Activated naive CD4-positive, alpha-beta T cell (primary cell): Measurements from ENCODE around the gene OR6C4.
"Not testable (repeated sequence)": the region's sequence is repeated elsewhere in the genome, so short reads cannot be mapped to it uniquely, and the experiment has no call there.

Experiments
- DNase-seq, 4 experiments: peaks; one replicate each; lab custom pipeline; 2025; lab: John Stamatoyannopoulos, UW

Gene OR6C4

DNA sequence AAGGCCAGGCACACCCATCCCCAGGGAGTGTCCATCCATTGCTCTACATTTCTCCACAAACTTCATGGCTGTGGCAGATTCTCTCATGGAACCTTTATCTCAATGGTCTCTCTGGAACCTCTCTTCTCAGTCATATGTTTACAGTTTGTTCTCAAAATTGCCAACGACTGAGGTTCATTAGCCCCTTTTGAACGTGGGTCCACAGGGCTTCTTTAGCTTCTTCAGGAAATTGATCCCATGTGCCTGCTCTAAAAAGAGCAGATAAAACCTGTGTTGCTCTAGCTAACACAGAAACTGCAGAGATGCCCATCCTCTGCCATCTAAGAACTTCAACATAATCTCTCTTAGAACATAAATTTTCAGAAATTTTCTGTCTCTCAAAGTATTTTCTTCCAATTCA lies at the start of gene OR6C4:
TSS of gene OR6C4 (plus strand) at position 301 of the 400 bp plus-strand sequence. CDS start 1,625 bp downstream, outside the sequence.
- DNase-seq: no peak

DNA sequence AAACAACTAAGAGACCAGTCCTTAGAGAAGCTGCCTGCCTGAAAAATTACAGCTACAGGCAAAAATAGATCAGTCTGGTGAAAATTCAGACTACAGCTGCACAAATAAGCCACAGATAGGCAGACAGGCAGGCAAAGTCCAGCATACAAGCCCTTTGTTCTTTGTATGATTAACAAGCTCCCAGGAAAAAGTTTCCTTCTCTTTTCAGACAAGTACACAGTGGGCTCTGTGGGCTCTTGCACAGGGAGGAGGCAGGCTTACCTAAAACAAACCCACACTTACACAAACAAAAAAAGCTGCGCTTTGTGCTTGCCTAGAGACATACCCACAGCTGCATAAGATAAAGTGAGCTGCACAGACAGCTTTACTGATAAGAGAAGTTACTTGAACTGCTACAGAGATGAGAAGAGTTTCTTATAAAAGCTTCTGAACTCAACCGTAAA lies 49.6 kb upstream of the OR6C4 start:
- DNase-seq: no peak

DNA sequence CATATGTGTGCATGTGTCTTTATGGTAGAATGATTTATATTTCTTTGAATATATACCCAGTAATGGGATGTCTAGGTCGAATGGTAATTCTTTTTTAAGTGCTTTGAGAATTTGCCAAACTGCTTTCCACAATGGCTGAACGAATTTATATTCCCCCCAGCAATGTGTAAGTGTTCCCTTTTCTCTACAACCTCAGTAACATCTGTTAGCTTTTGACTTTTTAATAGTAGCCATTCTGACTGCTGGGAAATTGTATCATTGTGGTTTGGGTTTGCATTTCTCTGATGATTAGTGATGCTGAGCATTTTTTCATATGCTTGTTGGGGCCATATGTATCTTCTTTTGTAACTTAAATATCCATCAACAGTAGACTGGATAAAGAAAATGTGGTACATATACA lies 47.8 kb upstream of the OR6C4 start:
- no peak for DNase-seq

DNA sequence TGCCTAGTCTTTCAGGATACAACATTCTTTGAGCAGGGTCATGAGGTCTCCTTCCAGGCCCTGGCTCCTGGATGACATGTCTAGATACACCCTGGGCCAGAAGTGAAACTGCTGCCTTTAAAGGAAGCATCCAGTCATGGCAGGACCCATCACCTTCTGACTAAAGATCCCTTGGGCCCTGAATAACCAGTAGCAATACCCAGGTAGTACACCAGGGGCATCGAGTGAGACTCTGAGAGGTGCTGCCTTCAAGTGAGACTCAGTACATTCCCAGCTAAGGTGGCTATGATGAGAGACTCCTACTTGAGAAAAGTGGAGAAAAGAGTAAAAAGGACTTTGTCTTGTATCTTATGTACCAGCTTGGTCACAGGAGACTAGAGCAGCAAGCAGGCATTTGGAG lies 33.7 kb upstream of the OR6C4 start:
- DNase-seq: no peak

DNA sequence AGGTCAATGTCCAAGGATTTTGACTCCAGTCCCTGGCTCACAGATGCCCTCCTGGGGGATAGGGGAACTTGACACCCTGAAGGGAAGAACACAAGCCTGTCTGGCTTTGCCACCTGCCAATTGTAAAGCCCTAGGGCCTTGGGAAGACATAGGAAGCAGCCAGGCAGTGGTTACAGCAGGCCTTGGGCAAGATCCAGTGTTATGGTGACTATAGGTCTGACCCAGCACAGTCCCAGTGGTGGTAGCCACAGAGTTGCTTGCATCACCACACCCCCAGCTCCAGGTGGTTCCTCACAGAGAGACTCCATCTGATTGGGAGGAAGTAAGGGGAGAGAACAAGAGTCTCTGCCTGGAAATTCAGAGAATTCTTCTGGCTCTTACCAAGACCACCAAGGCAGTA lies 33.0 kb upstream of the OR6C4 start:
- no peak for DNase-seq

DNA sequence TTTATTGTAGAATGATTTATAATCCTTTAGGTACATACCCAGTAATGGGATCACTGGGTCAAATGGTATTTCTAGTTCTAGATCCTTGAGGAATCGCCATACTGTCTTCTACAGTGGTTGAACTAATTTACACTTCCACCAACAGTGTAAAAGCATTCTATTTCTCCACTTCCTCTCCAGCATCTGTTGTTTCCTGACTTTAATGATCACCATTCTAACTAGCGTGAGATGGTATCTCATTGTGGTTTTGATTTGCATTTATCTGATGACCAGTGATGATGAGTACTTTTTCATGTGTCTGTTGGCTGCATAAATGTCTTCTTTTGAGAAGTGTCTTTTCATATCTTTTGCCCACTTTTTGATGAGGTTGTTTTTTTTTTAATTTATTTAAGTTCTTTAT lies 1.2 kb upstream of the OR6C4 start:
- not testable (repeated sequence) for DNase-seq

DNA sequence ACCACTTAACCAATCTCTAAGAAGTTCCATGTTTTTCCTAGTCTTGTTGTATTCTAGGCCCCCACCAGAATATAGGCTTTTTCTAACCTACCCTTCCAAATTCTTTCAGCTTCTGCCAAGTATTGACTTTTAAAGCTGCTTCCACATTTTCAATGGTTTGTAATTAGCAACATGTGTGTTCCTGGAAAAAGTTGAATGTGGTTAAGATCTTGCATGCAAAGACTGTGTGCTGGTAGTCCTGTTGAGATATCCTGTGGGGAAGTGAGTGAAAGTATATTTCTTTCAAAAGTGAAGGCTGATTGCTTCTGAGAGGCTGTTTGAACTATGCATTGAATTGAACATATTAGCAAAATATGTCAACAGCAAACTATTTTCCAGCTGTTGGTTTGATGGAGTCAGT lies 646 bp upstream of the OR6C4 start:
- no peak for DNase-seq

DNA sequence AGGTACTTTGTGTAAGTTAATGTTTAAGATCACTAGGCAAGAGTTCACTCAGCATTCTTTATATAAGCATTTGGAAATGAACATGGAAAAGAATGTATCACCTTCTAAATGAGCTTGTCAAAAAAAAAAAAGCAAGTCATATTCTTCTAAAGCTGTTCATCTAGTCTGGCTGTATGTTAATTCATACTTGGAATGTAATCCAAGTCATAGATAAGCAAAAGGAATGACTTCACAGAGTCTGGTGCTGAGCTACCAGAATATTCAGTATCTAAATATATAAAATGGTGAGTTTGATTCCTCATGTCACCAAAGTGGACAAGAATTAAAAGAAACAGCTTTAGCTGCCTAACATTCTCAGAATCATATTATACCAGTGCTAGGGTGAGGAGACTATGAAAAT lies 4.9 kb downstream of the OR6C4 start:
- DNase-seq: no peak

DNA sequence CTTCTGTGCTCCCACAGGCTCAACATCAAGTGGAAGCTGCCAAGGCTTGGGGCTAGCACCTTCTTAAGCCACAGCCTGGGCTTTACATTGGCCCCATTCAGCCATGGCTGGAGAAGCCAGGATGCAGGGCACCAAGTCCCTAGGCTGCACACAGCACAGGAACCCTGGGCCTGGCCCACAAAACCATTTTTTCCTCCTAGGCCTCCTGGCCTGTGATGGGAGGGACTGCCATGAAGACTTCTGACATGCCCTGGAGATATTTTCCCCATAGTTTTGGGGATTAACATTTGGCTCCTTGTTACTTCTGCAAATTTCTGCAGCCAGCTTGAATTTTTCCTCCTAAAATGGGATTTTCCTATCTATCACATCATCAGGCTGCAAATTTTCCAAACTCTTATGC lies 20.7 kb downstream of the OR6C4 start:
- not testable (repeated sequence) for DNase-seq

DNA sequence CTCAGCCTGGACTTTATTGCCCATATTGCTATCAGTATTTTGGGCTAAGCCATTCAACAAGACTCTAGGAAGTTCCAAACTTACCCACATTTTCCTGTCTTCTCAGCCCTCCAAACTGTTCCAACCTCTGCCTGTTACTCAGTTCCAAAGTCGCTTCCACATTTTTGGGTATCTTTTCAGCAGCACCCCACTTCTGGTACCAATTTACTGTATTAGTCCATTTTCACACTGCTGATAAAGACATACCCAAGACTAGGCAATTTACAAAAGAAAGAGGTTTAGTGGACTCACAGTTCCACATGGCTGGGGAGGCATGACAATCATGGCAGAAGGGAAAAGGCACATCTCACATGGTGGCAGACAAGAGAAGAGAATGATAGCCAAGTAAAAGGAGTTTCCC lies 21.3 kb downstream of the OR6C4 start:
- DNase-seq: not testable (repeated sequence)

DNA sequence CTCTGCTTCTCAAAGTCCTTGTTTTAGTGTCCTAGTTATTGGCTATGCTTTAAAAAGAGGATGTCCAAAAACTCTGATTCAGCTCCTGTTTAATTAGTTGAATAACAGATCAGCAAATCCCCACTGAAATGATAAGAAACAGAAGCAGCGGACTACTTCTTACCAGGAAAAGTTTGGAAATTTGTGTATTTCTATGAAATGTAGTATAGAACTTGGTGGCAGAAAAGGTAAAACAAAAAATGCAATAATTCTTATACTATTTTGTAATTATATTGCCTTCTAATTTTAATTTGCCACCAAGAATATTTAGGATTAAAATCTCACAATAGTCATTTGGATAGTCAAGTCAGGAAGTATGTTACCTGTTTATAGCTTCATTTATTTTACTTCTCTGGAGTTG lies 22.8 kb downstream of the OR6C4 start, which contains the start of gene OR2AP1:
TSS of gene OR2AP1 (plus strand) at position 301 of the 400 bp plus-strand sequence. CDS start 1,947 bp downstream, outside the sequence.
- DNase-seq: no peak

DNA sequence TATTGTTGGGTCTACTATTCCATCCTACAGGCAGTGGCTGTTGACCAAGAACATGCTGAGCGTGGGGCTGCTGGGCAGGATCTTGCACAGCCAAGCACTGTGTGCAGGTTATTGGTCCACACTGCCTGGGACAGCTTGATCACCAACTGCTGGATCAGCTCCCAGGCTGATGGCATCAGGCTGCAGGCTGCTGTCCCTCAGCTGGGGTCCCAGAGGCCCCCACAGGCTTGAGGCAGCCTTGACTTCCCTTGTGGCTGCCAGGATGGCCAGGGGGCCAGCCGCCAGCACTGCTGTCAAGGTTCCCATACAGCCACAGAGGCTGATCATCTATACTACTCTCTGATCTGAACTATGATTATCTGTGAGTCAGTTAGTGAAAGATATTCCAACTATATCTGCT lies 32.7 kb downstream of the OR6C4 start:
- DNase-seq: no peak

DNA sequence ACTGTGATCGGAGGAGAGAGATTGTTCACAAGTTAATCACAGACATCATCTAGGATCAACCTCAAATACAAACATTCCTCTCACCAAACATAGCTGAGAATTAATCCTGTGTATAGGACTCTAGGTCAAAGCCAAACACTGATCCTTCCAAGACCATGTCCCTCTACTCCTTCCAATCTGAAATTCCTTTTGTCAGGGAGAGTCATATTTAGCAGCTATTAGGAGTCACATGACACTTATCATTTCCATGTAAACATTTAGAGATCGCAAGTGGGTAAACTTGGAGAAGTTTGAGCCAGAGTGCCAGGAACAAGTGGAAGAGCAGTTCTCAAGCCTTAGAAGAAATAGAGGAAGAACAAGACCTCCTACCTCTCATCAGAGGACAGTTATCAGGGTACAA lies 36.4 kb downstream of the OR6C4 start:
- no peak for DNase-seq

DNA sequence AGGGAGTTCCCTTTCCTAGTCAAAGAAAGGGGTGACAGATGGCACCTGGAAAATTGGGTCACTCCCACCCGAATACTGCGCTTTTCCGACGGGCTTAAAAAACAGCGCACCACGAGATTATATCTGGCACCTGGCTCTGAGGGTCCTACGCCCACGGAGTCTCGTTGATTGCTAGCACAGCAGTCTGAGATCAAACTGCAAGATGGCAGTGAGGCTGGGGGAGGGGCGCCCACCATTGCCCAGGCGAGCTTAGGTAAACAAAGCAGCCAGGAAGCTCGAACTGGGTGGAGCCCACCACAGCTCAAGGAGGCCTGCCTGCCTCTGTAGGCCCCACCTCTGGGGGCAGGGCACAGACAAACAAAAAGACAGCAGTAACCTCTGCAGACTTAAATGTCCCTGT lies 40.8 kb downstream of the OR6C4 start:
- DNase-seq: not testable (repeated sequence)
